AG09309 (cell line): ENCODE results near the gene SLC39A11.

ENCODE experiments used
- DNase-seq: peaks from one replicate; pipeline ENCODE4 v3.0.0-alpha.2; 2010; ENCODE audit warnings: low read depth
- H3K4me3 ChIP-seq: 2 replicates; pipeline ENCODE4 v1.5.1; 2011; ENCODE audit warnings: mild to moderate bottlenecking, low read depth, low read length, moderate library complexity; ENCODE audit not compliant: control insufficient read depth
- TF ChIP-seq, protein P1 (sequence below): IDR thresholded peaks from 2 replicates; pipeline ENCODE4 v1.5.1; 2011; ENCODE audit warnings: mild to moderate bottlenecking, low read depth, low read length, inconsistent platforms; ENCODE audit not compliant: insufficient read depth, control insufficient read depth; ENCODE audit errors: missing control alignments

Gene SLC39A11

DNA sequence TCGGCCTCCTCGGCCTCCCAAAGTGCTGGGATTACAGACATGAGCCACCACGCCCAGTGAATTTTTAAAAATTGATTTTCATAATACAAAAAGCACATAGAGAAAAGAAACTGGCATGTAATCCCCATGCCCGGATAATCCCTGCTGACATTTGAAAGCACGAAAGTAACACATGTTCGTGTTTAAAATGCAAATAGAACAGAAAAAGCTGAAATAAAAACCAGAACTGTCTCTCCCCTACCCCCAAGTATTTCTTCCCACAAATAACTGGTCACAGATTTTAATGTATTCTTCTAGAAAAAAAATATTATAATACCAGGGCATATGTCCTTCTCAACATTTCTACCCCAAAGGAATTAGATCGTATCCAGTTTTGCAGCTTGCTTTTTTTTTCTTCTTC, 222.9 kb downstream of the SLC39A11 start:
- no peak overlapping the region for H3K4me3 ChIP-seq
- DNase-seq, result no peak
- TF ChIP-seq, protein P1, sequence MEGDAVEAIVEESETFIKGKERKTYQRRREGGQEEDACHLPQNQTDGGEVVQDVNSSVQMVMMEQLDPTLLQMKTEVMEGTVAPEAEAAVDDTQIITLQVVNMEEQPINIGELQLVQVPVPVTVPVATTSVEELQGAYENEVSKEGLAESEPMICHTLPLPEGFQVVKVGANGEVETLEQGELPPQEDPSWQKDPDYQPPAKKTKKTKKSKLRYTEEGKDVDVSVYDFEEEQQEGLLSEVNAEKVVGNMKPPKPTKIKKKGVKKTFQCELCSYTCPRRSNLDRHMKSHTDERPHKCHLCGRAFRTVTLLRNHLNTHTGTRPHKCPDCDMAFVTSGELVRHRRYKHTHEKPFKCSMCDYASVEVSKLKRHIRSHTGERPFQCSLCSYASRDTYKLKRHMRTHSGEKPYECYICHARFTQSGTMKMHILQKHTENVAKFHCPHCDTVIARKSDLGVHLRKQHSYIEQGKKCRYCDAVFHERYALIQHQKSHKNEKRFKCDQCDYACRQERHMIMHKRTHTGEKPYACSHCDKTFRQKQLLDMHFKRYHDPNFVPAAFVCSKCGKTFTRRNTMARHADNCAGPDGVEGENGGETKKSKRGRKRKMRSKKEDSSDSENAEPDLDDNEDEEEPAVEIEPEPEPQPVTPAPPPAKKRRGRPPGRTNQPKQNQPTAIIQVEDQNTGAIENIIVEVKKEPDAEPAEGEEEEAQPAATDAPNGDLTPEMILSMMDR, result no peak

DNA sequence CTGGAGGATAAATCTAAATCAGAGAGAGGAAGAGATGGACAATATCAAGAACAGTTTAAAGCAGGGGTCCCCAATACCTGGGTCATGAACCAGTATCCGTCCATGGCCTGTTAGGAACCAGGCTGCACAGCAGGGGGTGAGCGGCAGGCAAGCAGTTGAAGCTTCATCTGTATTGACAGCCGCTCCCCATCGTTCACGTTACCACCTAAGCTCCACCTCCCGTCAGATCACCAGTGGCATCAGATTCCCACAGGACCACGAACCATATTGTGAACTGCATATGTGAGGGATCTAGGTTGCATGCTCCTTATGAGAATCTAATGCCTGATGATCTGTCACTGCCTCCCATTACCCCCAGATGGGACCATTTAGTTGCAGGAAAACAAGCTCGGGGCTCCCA, 226.5 kb downstream of the SLC39A11 start:
- no peak overlapping the region for H3K4me3 ChIP-seq
- TF ChIP-seq, protein P1, result no peak
- DNase-seq, result no peak

DNA sequence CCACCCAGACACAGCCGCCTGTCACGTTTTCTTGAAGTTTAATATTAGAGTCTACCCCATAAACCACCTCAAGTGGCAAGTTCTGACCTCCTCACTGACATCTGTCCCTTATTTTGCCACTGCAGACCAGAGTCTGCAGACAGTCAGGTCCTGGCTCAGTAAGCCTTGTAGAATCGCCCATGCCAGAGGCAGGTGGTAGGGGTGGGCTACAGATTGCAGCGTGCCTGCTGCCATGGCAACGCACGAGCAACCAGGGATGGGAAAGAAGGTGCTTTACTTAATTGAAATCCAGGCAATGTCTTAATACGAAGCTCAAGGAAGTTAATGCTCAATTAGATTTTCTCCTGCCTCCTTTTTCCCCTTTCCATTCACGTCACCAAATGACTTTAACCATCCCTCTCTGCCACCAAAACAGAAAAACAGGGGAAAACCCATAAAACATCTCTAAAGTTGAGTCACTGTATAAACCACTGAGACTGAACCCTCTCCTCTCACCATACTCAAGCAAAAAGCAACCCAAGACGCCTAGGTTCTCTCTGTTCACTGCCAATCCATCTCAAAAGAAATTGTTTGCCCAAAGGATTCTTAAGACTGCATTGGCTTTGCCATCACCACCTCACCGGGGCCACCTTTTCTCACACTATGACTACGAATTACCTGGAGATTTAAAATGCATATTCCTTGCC, 228.8 kb downstream of the SLC39A11 start:
- H3K4me3 ChIP-seq, result no peak overlapping the region
- no peak for DNase-seq
- TF ChIP-seq, protein P1, result no peak

DNA sequence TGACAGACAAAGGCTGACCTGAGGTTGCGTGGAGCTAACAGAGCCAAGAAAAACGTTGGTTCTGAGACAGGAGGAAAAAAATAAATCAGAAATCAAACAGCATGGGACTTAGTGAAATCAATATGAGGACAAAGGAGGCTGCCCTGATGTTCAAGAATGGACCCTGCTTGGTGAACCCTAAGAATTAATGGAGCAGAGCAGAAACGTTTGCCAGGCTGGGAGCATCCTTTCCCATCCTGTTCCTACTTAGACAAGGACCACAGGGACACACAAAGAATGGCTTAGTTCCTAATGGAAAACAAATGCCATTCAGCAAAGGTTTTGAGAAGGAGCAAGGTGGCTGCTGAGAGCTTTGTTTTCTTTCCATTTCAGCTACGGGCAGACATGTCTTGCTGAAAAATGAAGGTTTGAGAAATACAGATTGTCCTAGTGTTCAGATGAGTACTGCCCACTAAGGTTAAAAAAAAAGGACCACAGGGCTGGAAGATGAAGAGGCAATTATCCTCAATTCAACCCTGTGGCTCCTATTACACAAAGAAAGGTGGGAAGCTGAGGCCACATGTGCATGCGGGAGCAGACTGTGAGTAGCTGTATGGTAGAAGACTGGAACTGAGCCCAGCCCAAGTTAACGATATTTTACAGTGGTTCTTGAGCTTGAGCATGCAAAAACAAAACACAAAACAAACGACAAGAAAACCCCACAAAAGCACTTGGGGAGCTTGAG, 230.1 kb downstream of the SLC39A11 start:
- no peak for DNase-seq
- TF ChIP-seq, protein P1, result no peak

DNA sequence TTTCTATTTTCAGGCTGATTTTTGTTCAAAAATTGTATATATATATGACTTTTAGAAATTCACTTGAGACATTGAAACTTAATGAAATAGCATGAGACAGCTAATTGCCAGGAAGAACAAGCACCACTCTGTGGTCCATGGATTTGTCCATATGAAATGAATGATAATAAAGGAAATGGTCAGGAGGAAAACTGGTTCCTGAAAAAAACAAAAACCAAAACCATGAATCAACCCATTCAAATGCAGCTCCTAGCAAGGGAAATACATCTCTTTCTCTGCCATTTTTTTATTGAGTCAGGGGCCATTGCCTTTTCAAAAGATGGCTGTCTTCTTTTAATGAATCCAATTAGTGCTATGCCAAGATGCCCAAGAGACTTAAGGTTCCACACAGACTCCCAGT, 230.7 kb downstream of the SLC39A11 start:
- no peak for DNase-seq
- no peak overlapping the region for H3K4me3 ChIP-seq
- TF ChIP-seq, protein P1, result no peak

More for the DNA sequence above, 230.1 kb downstream of the SLC39A11 start:
- no peak overlapping the region for H3K4me3 ChIP-seq

DNA sequence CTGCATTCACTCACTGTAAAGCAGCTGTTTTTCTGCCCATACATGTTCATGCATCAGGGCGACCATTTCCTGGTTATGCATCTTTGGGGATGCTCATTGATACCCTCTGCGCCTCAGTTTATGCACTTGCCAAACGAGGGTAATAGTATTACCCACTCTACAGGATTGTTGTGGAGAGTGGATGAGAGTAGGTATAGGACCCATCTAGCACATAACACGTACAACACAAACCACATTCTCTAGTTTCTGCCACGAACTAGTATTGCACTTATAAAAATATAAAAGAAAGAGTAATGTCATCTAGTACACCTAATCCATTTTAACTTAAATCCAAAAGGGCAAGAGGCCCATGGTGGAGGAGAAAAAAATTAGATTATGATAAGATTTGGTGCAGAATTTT, 231.7 kb downstream of the SLC39A11 start:
- TF ChIP-seq, protein P1, result no peak
- no peak for DNase-seq
- no peak overlapping the region for H3K4me3 ChIP-seq
